ENCODE measurements around the gene BPIFB2. TPM values are rescaled to one million over a fixed set of nuclear protein-coding genes. Genes with fewer than 3 reads are reported as not detected.

The BPIFB2 gene
- total and polyA plus RNA-seq, 11 donors = not detected

DNA sequence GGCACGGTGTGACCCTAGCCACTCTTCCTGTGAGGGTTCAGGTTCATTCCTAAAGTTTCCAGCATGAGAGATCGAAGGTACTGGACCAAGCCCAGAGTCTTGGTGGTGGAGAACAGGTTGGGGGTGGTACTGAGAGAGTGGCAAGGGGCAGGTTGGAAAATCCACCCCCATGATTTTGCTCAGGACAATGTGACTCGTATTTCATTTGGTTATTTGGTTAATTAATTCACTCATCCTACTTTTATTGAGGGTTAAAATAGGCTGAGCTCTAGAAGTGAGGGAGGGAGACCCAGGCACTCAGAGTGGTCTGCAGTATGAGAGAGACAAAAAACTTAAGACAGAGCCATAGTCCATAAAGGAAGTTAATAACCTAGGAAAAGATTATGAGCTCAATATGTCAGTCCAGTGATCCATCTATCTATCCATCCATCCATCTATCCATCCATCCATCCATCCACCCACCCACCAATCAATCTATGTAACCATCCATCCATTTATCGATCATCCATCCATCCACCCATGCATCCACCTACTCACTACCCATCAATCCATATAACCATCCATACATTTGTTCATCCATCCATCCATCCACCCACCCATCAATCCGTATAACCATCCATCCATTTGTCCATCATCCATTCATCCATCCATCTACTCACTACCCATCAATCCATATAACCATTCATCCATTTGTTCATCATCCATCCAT, 17.3 kb downstream of the BPIFB2 start:
- no peaks in the 10 kb centered on the region for H3K4me1 ChIP-seq
- no peak for ATAC-seq
- TF ChIP-seq, protein P1, sequence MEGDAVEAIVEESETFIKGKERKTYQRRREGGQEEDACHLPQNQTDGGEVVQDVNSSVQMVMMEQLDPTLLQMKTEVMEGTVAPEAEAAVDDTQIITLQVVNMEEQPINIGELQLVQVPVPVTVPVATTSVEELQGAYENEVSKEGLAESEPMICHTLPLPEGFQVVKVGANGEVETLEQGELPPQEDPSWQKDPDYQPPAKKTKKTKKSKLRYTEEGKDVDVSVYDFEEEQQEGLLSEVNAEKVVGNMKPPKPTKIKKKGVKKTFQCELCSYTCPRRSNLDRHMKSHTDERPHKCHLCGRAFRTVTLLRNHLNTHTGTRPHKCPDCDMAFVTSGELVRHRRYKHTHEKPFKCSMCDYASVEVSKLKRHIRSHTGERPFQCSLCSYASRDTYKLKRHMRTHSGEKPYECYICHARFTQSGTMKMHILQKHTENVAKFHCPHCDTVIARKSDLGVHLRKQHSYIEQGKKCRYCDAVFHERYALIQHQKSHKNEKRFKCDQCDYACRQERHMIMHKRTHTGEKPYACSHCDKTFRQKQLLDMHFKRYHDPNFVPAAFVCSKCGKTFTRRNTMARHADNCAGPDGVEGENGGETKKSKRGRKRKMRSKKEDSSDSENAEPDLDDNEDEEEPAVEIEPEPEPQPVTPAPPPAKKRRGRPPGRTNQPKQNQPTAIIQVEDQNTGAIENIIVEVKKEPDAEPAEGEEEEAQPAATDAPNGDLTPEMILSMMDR (IDR thresholded peaks at IDR 0.05) = no peak
- no peak for TF ChIP-seq POLR2A (IDR thresholded peaks at IDR 0.05)
- intact Hi-C loops (cut with DNase I) = no loop called here
- no peak overlapping the region for H3K4me3 ChIP-seq
- no peak for DNase-seq
- H3K27ac ChIP-seq = no peak overlapping the region
- 64 to 76% (median 75%) methylated on average over 5 of the region's 5 CpGs for WGBS, 4 donors
- H3K27me3 ChIP-seq = no peaks in the 10 kb centered on the region
- H3K36me3 ChIP-seq = no peaks in the 10 kb centered on the region
- no peaks in the 10 kb centered on the region for H3K9me3 ChIP-seq

- H3K27ac ChIP-seq = no peak overlapping the region
- ATAC-seq (no peak), DNase-seq (no peak)
- H3K4me3 ChIP-seq = no peak overlapping the region
- 50 to 90% (median 54%) methylated on average over 9 of the region's 9 CpGs for WGBS, 4 donors
- intact Hi-C loops (cut with DNase I) = no loop called here
- no peaks in the 10 kb centered on the region for H3K4me1 ChIP-seq
- no peaks in the 10 kb centered on the region for H3K27me3 ChIP-seq
- no peaks in the 10 kb centered on the region for H3K9me3 ChIP-seq
- TF ChIP-seq, protein P1 (IDR thresholded peaks at IDR 0.05) = no peak
- TF ChIP-seq POLR2A (IDR thresholded peaks at IDR 0.05) = no peak
- no peaks in the 10 kb centered on the region for H3K36me3 ChIP-seq
Measured at GRCh38 chr20:33025318-33025876, 17.9 kb downstream of the BPIFB2 start.

GRCh38 chr20:33026072-33026778, 18.7 kb downstream of the BPIFB2 start:
- WGBS, 4 donors = 65 to 76% (median 71%) methylated on average over 5 of the region's 5 CpGs

More at GRCh38 chr20:33026072-33026778, 18.7 kb downstream of the BPIFB2 start:
- Histone ChIP-seq H3K27me3 (no peaks in the 10 kb centered on the region), H3K36me3 (no peaks in the 10 kb centered on the region), H3K9me3 (no peaks in the 10 kb centered on the region), H3K4me3 (no peak overlapping the region), H3K4me1 (no peaks in the 10 kb centered on the region), H3K27ac (no peak overlapping the region)
- DNase-seq (peak in 1 of 5 donors; percentile 10), ATAC-seq (no peak)
- intact Hi-C loops (cut with DNase I) = no loop called here
- TF ChIP-seq, protein P1 (IDR thresholded peaks at IDR 0.05) = no peak
- TF ChIP-seq POLR2A (IDR thresholded peaks at IDR 0.05) = no peak

All from heart left ventricle (tissue), 16 donors.